ENCODE measurements around the gene BEND3. TPM values are rescaled to one million over a fixed set of nuclear protein-coding genes. Genes with fewer than 3 reads are reported as not detected.

The BEND3 gene
- total and polyA plus RNA-seq, 9 of the 15 experiments (the other 6 are each of a cell fraction or from before 2014, with no cell fraction given): 0.64 to 8.4 (median 3.3) TPM

GRCh38 chr6:107121266-107121665 lies 6.0 kb upstream of the BEND3 start (continued):
- TF ChIP-seq NONO (IDR thresholded peaks at IDR 0.05; ENCODE audit: low read depth in 2 of 2, low read length in 1 of 2) (no peak), CREB3 (tag; conservative IDR thresholded peaks at IDR 0.05; ENCODE audit: low read depth) (0 out of 2 replicates have a peak, but pooled peaks have one; percentile 44), CBFA2T3 (IDR thresholded peaks at IDR 0.05) (no peak), HNRNPL (IDR thresholded peaks at IDR 0.05; ENCODE audit: low read depth, low read length) (no peak), CEBPG (CRISPR knock-in tag; IDR thresholded peaks at IDR 0.05) (no peak), CEBPG (tag; conservative IDR thresholded peaks at IDR 0.05 in 1 of 2, IDR thresholded peaks at IDR 0.05 in 1 of 2) (no peak), TCF7L2 (IDR thresholded peaks at IDR 0.05; ENCODE audit: low read depth, low read length) (no peak), NFXL1 (CRISPR knock-in tag; IDR thresholded peaks at IDR 0.05) (no peak), ZNF507 (tag; conservative IDR thresholded peaks at IDR 0.05) (no peak), ZNF316 (IDR thresholded peaks at IDR 0.05) (0 out of 2 replicates have a peak, but pooled peaks have one; percentile 24), ZNF76 (CRISPR knock-in tag; IDR thresholded peaks at IDR 0.05; ENCODE audit: borderline replicate concordance) (no peak), KLF13 (tag; IDR thresholded peaks at IDR 0.05; ENCODE audit: borderline replicate concordance, low read depth) (no peak), NR2C2 (CRISPR knock-in tag; IDR thresholded peaks at IDR 0.05) (no peak), NR2C2 (tag; IDR thresholded peaks at IDR 0.05) (peak; percentile 36; the same call in 1 of the 2 replicates), MTA1 (IDR thresholded peaks at IDR 0.05; ENCODE audit: borderline replicate concordance) (no peak), SIRT6 (IDR thresholded peaks at IDR 0.05; ENCODE audit: low read depth, low read length) (no peak)
- TF ChIP-seq, protein P1, sequence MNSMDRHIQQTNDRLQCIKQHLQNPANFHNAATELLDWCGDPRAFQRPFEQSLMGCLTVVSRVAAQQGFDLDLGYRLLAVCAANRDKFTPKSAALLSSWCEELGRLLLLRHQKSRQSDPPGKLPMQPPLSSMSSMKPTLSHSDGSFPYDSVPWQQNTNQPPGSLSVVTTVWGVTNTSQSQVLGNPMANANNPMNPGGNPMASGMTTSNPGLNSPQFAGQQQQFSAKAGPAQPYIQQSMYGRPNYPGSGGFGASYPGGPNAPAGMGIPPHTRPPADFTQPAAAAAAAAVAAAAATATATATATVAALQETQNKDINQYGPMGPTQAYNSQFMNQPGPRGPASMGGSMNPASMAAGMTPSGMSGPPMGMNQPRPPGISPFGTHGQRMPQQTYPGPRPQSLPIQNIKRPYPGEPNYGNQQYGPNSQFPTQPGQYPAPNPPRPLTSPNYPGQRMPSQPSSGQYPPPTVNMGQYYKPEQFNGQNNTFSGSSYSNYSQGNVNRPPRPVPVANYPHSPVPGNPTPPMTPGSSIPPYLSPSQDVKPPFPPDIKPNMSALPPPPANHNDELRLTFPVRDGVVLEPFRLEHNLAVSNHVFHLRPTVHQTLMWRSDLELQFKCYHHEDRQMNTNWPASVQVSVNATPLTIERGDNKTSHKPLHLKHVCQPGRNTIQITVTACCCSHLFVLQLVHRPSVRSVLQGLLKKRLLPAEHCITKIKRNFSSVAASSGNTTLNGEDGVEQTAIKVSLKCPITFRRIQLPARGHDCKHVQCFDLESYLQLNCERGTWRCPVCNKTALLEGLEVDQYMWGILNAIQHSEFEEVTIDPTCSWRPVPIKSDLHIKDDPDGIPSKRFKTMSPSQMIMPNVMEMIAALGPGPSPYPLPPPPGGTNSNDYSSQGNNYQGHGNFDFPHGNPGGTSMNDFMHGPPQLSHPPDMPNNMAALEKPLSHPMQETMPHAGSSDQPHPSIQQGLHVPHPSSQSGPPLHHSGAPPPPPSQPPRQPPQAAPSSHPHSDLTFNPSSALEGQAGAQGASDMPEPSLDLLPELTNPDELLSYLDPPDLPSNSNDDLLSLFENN (IDR thresholded peaks at IDR 0.05; ENCODE audit: low read depth in 2 of 2, low read length in 2 of 2): no peak
- TF ChIP-seq, protein P2, sequence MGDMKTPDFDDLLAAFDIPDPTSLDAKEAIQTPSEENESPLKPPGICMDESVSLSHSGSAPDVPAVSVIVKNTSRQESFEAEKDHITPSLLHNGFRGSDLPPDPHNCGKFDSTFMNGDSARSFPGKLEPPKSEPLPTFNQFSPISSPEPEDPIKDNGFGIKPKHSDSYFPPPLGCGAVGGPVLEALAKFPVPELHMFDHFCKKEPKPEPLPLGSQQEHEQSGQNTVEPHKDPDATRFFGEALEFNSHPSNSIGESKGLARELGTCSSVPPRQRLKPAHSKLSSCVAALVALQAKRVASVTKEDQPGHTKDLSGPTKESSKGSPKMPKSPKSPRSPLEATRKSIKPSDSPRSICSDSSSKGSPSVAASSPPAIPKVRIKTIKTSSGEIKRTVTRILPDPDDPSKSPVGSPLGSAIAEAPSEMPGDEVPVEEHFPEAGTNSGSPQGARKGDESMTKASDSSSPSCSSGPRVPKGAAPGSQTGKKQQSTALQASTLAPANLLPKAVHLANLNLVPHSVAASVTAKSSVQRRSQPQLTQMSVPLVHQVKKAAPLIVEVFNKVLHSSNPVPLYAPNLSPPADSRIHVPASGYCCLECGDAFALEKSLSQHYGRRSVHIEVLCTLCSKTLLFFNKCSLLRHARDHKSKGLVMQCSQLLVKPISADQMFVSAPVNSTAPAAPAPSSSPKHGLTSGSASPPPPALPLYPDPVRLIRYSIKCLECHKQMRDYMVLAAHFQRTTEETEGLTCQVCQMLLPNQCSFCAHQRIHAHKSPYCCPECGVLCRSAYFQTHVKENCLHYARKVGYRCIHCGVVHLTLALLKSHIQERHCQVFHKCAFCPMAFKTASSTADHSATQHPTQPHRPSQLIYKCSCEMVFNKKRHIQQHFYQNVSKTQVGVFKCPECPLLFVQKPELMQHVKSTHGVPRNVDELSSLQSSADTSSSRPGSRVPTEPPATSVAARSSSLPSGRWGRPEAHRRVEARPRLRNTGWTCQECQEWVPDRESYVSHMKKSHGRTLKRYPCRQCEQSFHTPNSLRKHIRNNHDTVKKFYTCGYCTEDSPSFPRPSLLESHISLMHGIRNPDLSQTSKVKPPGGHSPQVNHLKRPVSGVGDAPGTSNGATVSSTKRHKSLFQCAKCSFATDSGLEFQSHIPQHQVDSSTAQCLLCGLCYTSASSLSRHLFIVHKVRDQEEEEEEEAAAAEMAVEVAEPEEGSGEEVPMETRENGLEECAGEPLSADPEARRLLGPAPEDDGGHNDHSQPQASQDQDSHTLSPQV (IDR thresholded peaks at IDR 0.05): peak; percentile 77
